ENCODE data around the gene DACH1.

DNA sequence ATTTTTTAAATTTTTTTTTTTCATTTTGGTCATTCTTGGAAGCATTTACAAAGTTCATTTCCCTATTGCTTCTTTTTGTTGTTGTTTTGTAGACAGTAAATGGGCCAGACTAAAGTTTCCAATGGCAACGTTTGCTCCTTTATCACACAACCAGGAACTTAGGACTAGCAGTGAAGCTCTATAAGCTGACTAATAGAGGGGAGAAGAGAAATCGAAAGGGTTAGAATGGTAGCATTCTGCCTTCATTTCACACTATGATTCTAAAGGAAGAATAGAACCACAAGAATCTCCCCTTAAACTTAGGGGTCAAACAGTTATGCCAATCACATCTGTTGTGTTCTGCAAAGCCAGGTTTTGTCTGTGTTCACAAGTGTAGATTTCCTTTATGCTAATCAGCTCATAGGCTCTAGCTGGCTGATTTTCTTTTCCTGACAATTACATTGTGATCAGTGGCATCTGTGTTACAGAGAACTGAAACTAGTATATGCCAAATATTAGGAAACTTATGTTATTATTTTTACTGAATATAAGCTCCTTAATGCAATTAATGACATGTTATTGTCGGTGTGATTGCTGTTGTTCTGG, 467.3 kb downstream of the DACH1 start:
- no peak for TF ChIP-seq POLR2AphosphoS5 (IDR thresholded peaks at IDR 0.05)
- TF ChIP-seq, protein P1, sequence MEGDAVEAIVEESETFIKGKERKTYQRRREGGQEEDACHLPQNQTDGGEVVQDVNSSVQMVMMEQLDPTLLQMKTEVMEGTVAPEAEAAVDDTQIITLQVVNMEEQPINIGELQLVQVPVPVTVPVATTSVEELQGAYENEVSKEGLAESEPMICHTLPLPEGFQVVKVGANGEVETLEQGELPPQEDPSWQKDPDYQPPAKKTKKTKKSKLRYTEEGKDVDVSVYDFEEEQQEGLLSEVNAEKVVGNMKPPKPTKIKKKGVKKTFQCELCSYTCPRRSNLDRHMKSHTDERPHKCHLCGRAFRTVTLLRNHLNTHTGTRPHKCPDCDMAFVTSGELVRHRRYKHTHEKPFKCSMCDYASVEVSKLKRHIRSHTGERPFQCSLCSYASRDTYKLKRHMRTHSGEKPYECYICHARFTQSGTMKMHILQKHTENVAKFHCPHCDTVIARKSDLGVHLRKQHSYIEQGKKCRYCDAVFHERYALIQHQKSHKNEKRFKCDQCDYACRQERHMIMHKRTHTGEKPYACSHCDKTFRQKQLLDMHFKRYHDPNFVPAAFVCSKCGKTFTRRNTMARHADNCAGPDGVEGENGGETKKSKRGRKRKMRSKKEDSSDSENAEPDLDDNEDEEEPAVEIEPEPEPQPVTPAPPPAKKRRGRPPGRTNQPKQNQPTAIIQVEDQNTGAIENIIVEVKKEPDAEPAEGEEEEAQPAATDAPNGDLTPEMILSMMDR (IDR thresholded peaks at IDR 0.05): no peak
